HG03280 (cell line): ENCODE measurements around the gene SPON1.
"Not testable (repeated sequence)": the region's sequence is repeated elsewhere in the genome, so short reads cannot be mapped to it uniquely, and the experiment has no call there.

Experiments used
- ATAC-seq: cut with Tn5 transposase; IDR thresholded peaks from one replicate; pipeline ENCODE4 v1.9.1; 2021; ENCODE audit warnings: mild to moderate bottlenecking, moderate library complexity; ENCODE audit not compliant: unreplicated experiment

Gene SPON1

GRCh38 chr11:13962562-13963168, at the start of gene SPON1:
TSS of gene SPON1 (plus strand) at chr11:13962723. CDS start at chr11:13962905, 182 bp downstream.
- ATAC-seq: no peak

- no peak for ATAC-seq
Measured at GRCh38 chr11:13917264-13917663, 45.3 kb upstream of the SPON1 start.

- no peak for ATAC-seq
Measured at GRCh38 chr11:13917904-13918303, 44.6 kb upstream of the SPON1 start.

GRCh38 chr11:13920756-13921155, 41.8 kb upstream of the SPON1 start:
- no peak for ATAC-seq

- ATAC-seq: no peak
Measured at GRCh38 chr11:13921545-13921944, 41.0 kb upstream of the SPON1 start.

- no peak for ATAC-seq
Measured at GRCh38 chr11:13923182-13923581, 39.3 kb upstream of the SPON1 start.

GRCh38 chr11:13923716-13924650, 38.5 kb upstream of the SPON1 start:
- ATAC-seq: no peak

- ATAC-seq: no peak
Measured at GRCh38 chr11:13924801-13925327, 37.7 kb upstream of the SPON1 start.

- not testable (repeated sequence) for ATAC-seq
Measured at GRCh38 chr11:13926366-13926765, 36.2 kb upstream of the SPON1 start.

GRCh38 chr11:13926981-13927380, 35.5 kb upstream of the SPON1 start:
- no peak for ATAC-seq

GRCh38 chr11:13927481-13927880, 35.0 kb upstream of the SPON1 start:
- ATAC-seq: no peak

- no peak for ATAC-seq
Measured at GRCh38 chr11:13928566-13929251, 33.8 kb upstream of the SPON1 start.

- no peak for ATAC-seq
Measured at GRCh38 chr11:13929395-13929891, 33.1 kb upstream of the SPON1 start.

GRCh38 chr11:13931356-13931755, 31.2 kb upstream of the SPON1 start:
- no peak for ATAC-seq

GRCh38 chr11:13937154-13937553, 25.4 kb upstream of the SPON1 start:
- not testable (repeated sequence) for ATAC-seq

- not testable (repeated sequence) for ATAC-seq
Measured at GRCh38 chr11:13938829-13939228, 23.7 kb upstream of the SPON1 start.

GRCh38 chr11:13939961-13940906, 22.3 kb upstream of the SPON1 start:
- ATAC-seq: no peak

GRCh38 chr11:13940907-13941256, 21.6 kb upstream of the SPON1 start:
- ATAC-seq: no peak

- ATAC-seq: no peak
Measured at GRCh38 chr11:13941775-13942174, 20.7 kb upstream of the SPON1 start.

- ATAC-seq: no peak
Measured at GRCh38 chr11:13942378-13942777, 20.1 kb upstream of the SPON1 start.
